Trophoblast cell (in vitro differentiated cells and primary cell): Measurements from ENCODE around the gene LTF.
A peak's percentile ranks its signal among the peaks of the same experiment; 100 is the strongest.

Source experiments
- DNase-seq, 2 donors: peaks; one replicate each; pipeline ENCODE4 v3.0.0-alpha.2; 2016
- H2AFZ ChIP-seq: 2 replicates; pipeline ENCODE4 v1.6.1; 2013; ENCODE audit warnings: low read length, moderate library complexity, mild to moderate bottlenecking; ENCODE audit not compliant: insufficient read depth, poor library complexity
- H2AK5ac ChIP-seq: 2 replicates; pipeline ENCODE4 v1.6.1; 2013; ENCODE audit warnings: mild to moderate bottlenecking, low read length
- H2BK120ac ChIP-seq: 2 replicates; pipeline ENCODE4 v1.6.1; 2013; ENCODE audit warnings: low read length, mild to moderate bottlenecking, moderate library complexity; ENCODE audit not compliant: insufficient read depth, poor library complexity
- H2BK12ac ChIP-seq: 2 replicates; pipeline ENCODE4 v1.6.1; 2013; ENCODE audit warnings: mild to moderate bottlenecking, low read length, moderate library complexity
- H2BK5ac ChIP-seq: 2 replicates; pipeline ENCODE4 v1.6.1; 2013; ENCODE audit warnings: low read length, low read depth, moderate library complexity, mild to moderate bottlenecking; ENCODE audit not compliant: poor library complexity
- H3K14ac ChIP-seq: 2 replicates; pipeline ENCODE4 v1.6.1; 2013; ENCODE audit warnings: mild to moderate bottlenecking, low read length
- H3K18ac ChIP-seq: 2 replicates; pipeline ENCODE4 v1.6.1; 2013; ENCODE audit warnings: mild to moderate bottlenecking, low read length
- H3K23ac ChIP-seq: 2 replicates; pipeline ENCODE4 v1.6.1; 2013; ENCODE audit warnings: low read length
- H3K27ac ChIP-seq: 2 replicates; pipeline ENCODE4 v1.5.1; 2013; ENCODE audit warnings: low read depth, mild to moderate bottlenecking, inconsistent platforms, low read length, moderate library complexity
- H3K27me3 ChIP-seq: 2 replicates; pipeline ENCODE4 v1.6.1; 2013; ENCODE audit warnings: inconsistent platforms, mild to moderate bottlenecking, low read length, moderate library complexity; ENCODE audit not compliant: insufficient read depth
- H3K36me3 ChIP-seq, 2 experiments: 1 replicate in 1 of 2; 2 replicates in 1 of 2; pipeline ENCODE4 v1.6.1; 2013; ENCODE audit warnings: low read length in 2 of 2, mild to moderate bottlenecking in 2 of 2, moderate library complexity in 1 of 2; ENCODE audit not compliant: insufficient read depth in 2 of 2, control insufficient read depth in 1 of 2
- H3K4ac ChIP-seq: 2 replicates; pipeline ENCODE4 v1.6.1; 2013; ENCODE audit warnings: low read depth, mild to moderate bottlenecking, low read length, moderate library complexity
- H3K4me1 ChIP-seq, 2 experiments: 1 replicate in 1 of 2; 2 replicates in 1 of 2; pipeline ENCODE4 v1.6.1; 2013; ENCODE audit warnings: low read length in 2 of 2, mild to moderate bottlenecking in 2 of 2, moderate library complexity in 1 of 2; ENCODE audit not compliant: insufficient read depth in 2 of 2, control insufficient read depth in 1 of 2
- H3K4me2 ChIP-seq: 2 replicates; pipeline ENCODE4 v1.6.1; 2013; ENCODE audit warnings: inconsistent platforms, mild to moderate bottlenecking, low read length, moderate library complexity
- H3K4me3 ChIP-seq: 2 replicates; pipeline ENCODE4 v1.5.1; 2013; ENCODE audit warnings: mild to moderate bottlenecking, low read depth, low read length, inconsistent platforms
- H3K79me1 ChIP-seq: one replicate; pipeline ENCODE4 v1.6.1; 2013; ENCODE audit warnings: low read length
- H3K79me2 ChIP-seq: 2 replicates; pipeline ENCODE4 v1.6.1; 2013; ENCODE audit warnings: low read length, mild to moderate bottlenecking; ENCODE audit not compliant: control insufficient read depth, insufficient read depth, poor library complexity
- H3K9ac ChIP-seq: 2 replicates; pipeline ENCODE4 v1.6.1; 2013; ENCODE audit warnings: mild to moderate bottlenecking, low read length
- H3K9me3 ChIP-seq: 2 replicates; pipeline ENCODE4 v1.6.1; 2013; ENCODE audit warnings: low read depth, mild to moderate bottlenecking, control low read depth, inconsistent platforms, low read length; ENCODE audit not compliant: insufficient read depth
- H4K12ac ChIP-seq: 2 replicates; pipeline ENCODE4 v1.6.1; 2013; ENCODE audit warnings: low read depth, mild to moderate bottlenecking, low read length, moderate library complexity
- H4K8ac ChIP-seq: 2 replicates; pipeline ENCODE4 v1.6.1; 2013; ENCODE audit warnings: low read depth, mild to moderate bottlenecking, low read length, moderate library complexity
- H4K91ac ChIP-seq: one replicate; pipeline ENCODE4 v1.6.1; 2013; ENCODE audit warnings: low read depth, mild to moderate bottlenecking, low read length, moderate library complexity
- WGBS: extraction: QIAGEN DNeasy Blood & Tissue Kit; methylation state at CpG from one replicate; pipeline ENCODE4 v1.1.7; 2013; ENCODE audit warnings: missing lambda C conversion rate; ENCODE audit not compliant: insufficient read length, insufficient coverage; ENCODE audit errors: extremely low coverage; 5-methylcytosine and 5-hydroxymethylcytosine counted together

The LTF gene

GRCh38 chr3:46501702-46502101 lies 37.0 kb upstream of the LTF start:
- Histone ChIP-seq H3K4ac (no peak overlapping the region), H2BK120ac (no peak overlapping the region), H2BK12ac (no peak overlapping the region), H3K79me2 (no peaks in the 10 kb centered on the region), H3K4me2 (no peak overlapping the region), H4K8ac (no peak overlapping the region), H4K91ac (no peak overlapping the region), H3K9me3 (no peaks in the 10 kb centered on the region), H2AFZ (no peak overlapping the region), H3K23ac (no peak overlapping the region), H2BK5ac (no peak overlapping the region), H3K18ac (no peak overlapping the region), H3K14ac (no peak overlapping the region), H3K27me3 (no peaks in the 10 kb centered on the region), H3K27ac (no peak overlapping the region), H3K36me3 (no peaks in the 10 kb centered on the region), H3K4me3 (no peak overlapping the region), H3K9ac (no peak overlapping the region), H4K12ac (no peak overlapping the region), H2AK5ac (no peak overlapping the region), H3K79me1 (peaks cover 6% of the 10 kb centered on the region), H3K4me1 (peaks cover 6 to 9% of the 10 kb centered on the region in 2 experiments)
- no peak for DNase-seq
- WGBS = no CpG with 5 or more reads among the region's 4 CpGs

GRCh38 chr3:46500656-46501635 lies 36.2 kb upstream of the LTF start:
- Histone ChIP-seq H3K9me3 (no peaks in the 10 kb centered on the region), H3K79me2 (no peaks in the 10 kb centered on the region), H2BK120ac (no peak overlapping the region), H3K27ac (no peak overlapping the region), H3K9ac (no peak overlapping the region), H3K4ac (no peak overlapping the region), H4K8ac (no peak overlapping the region), H3K4me1 (peaks cover 6 to 9% of the 10 kb centered on the region in 2 experiments), H2AK5ac (no peak overlapping the region), H2BK5ac (no peak overlapping the region), H3K4me3 (no peak overlapping the region), H3K18ac (no peak overlapping the region), H3K14ac (no peak overlapping the region), H3K36me3 (no peaks in the 10 kb centered on the region), H3K79me1 (peaks cover 6% of the 10 kb centered on the region), H4K91ac (no peak overlapping the region), H3K27me3 (no peaks in the 10 kb centered on the region), H2BK12ac (no peak overlapping the region), H2AFZ (no peak overlapping the region), H4K12ac (no peak overlapping the region), H3K23ac (no peak overlapping the region), H3K4me2 (no peak overlapping the region)
- DNase-seq = peak in 1 of 2 donors; percentile 18
- WGBS = no CpG with 5 or more reads among the region's 5 CpGs

GRCh38 chr3:46498916-46499519 lies 34.3 kb upstream of the LTF start:
- no peak overlapping the region for H2AK5ac ChIP-seq
- H3K9me3 ChIP-seq = no peaks in the 10 kb centered on the region
- no peak overlapping the region for H3K4me3 ChIP-seq
- no peak overlapping the region for H4K12ac ChIP-seq
- no peaks in the 10 kb centered on the region for H3K36me3 ChIP-seq
- H3K79me1 ChIP-seq = peaks cover 8% of the 10 kb centered on the region
- peak overlapping the region; percentile 3 for H2BK12ac ChIP-seq
- H3K9ac ChIP-seq = no peak overlapping the region
- H4K91ac ChIP-seq = peak overlapping the region; percentile 5
- no peak overlapping the region for H2BK5ac ChIP-seq
- WGBS = no CpG with 5 or more reads among the region's 6 CpGs
- H2AFZ ChIP-seq = no peak overlapping the region
- no peak overlapping the region for H3K4me2 ChIP-seq
- H3K14ac ChIP-seq = peak overlapping the region; percentile 16
- H3K4me1 ChIP-seq = peaks cover 6 to 13% of the 10 kb centered on the region in 2 experiments
- DNase-seq = no peak
- no peaks in the 10 kb centered on the region for H3K27me3 ChIP-seq
- no peak overlapping the region for H3K4ac ChIP-seq
- no peak overlapping the region for H3K27ac ChIP-seq
- H2BK120ac ChIP-seq = no peak overlapping the region
- no peak overlapping the region for H4K8ac ChIP-seq
- H3K18ac ChIP-seq = no peak overlapping the region
- H3K23ac ChIP-seq = no peak overlapping the region
- H3K79me2 ChIP-seq = no peaks in the 10 kb centered on the region

- Histone ChIP-seq H3K79me2 (no peaks in the 10 kb centered on the region), H3K18ac (peak within 1 kb of the TSS; percentile 4), H3K4ac (no peak within 1 kb of the TSS), H2BK5ac (no peak within 1 kb of the TSS), H3K36me3 (no peaks in the 10 kb centered on the region), H2AK5ac (peak within 1 kb of the TSS; percentile 56), H3K9ac (no peak within 1 kb of the TSS), H3K23ac (no peak within 1 kb of the TSS), H2BK120ac (no peak within 1 kb of the TSS), H2AFZ (no peak within 1 kb of the TSS), H3K4me2 (no peak within 1 kb of the TSS), H3K27me3 (no peaks in the 10 kb centered on the region), H3K4me3 (no peak within 1 kb of the TSS), H3K4me1 (peaks cover 6 to 13% of the 10 kb centered on the region in 2 experiments), H4K91ac (peak within 1 kb of the TSS; percentile 69), H3K9me3 (no peaks in the 10 kb centered on the region), H4K8ac (no peak within 1 kb of the TSS), H4K12ac (no peak within 1 kb of the TSS), H3K79me1 (peaks cover 8% of the 10 kb centered on the region), H3K27ac (no peak within 1 kb of the TSS), H3K14ac (peak within 1 kb of the TSS; percentile 21), H2BK12ac (peak within 1 kb of the TSS; percentile 12)
- no CpG with 5 or more reads among the region's 9 CpGs for WGBS
- DNase-seq = no peak
These were observed 33.0 kb upstream of the LTF start, which contains the start of gene RTP3 for GRCh38 chr3:46497556-46498265. Gene RTP3, plus strand, starts transcription at chr3:46497976. Its CDS starts 87 bp downstream, at chr3:46498063.
